ENCODE measurements around the gene UCP3.

UCP3 gene

GRCh38 chr11:73977856-73978519 lies 30.9 kb downstream of the UCP3 start:
- DNase-seq, result no peak

DNA sequence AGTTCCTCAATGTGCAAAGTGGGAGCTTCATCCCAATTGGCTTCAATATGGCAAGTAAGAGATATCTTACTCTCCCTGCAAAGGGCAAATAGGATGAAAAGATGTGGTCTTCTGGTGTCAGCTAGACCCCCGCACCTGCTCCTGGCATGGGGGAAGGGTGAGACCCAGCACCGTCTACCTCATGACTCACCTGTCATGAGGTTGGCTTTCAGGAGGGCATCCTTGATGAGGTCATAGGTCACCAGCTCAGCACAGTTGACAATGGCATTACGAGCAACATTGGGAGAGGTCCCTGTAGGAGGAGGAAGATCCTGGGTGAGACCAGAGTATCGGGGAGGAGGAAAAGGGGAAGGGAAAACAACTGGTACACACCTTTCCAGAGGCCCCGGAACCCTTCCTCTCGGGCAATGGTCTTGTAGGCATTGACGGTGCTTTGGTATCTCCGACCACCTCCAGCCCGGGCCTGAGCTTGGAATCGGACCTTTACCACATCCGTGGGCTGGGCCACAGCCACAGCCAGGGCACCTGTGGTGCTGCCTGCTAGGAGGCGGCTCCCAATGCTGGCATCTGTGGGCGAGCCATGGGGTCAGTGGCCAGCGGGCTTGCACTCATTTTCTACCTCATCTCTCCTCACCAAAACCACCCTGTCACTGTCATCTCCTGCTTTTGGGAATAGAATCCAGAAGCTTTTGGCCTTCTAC lies 32.3 kb downstream of the UCP3 start:
- DNase-seq, result no peak

- no peak for DNase-seq
These were observed 33.5 kb downstream of the UCP3 start for GRCh38 chr11:73975479-73975757.

- DNase-seq, result no peak
These were observed 34.0 kb downstream of the UCP3 start for GRCh38 chr11:73974604-73975478.

GRCh38 chr11:73972620-73973449 lies 36.0 kb downstream of the UCP3 start:
- no peak for DNase-seq

DNA sequence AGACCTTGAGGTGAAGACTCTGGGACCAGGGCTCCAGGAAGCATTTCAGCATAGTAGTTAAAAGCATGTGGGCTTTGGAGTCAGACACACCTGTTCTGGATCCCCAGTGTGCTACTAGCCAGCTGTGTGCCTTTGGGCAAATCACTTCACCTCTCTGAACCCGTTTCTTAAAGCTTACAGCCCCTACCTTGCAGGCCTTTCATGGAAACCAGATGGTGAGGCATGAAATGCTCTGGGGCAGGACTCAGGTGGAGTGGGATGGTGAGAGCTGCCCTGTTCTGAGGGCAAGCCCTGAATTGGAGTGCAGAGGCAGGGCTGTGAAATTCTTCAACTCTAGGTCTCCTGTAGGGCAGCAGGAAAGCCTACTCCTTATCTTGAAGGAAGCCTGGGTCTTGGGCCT lies 36.7 kb downstream of the UCP3 start:
- no peak for DNase-seq

DNA sequence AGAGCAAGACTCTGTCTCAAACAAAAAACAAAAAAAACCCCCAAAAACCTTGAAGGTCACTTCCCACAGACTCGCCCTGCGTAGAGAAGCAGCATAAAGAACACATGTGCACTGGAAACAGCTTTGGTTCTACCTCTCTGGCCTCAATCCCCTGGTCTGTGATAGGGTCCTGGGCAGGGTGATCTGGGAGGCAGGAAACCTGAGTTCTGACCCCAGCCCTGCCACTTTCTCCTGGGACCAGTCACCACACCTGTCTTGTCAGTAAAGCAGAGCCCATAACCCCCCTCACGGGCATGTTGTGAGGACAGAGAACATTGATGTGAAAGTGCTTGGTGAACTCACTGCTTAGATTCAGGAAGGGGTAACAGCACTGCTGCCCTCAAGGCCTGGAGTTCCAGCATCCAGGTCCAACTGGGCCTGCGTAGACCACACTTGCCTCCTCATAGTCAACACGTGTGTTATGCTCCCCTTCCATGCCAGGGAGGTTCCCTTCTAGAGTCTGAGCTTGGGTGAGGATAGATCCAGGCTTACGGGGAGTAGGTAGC lies 37.6 kb downstream of the UCP3 start:
- DNase-seq, result no peak

DNA sequence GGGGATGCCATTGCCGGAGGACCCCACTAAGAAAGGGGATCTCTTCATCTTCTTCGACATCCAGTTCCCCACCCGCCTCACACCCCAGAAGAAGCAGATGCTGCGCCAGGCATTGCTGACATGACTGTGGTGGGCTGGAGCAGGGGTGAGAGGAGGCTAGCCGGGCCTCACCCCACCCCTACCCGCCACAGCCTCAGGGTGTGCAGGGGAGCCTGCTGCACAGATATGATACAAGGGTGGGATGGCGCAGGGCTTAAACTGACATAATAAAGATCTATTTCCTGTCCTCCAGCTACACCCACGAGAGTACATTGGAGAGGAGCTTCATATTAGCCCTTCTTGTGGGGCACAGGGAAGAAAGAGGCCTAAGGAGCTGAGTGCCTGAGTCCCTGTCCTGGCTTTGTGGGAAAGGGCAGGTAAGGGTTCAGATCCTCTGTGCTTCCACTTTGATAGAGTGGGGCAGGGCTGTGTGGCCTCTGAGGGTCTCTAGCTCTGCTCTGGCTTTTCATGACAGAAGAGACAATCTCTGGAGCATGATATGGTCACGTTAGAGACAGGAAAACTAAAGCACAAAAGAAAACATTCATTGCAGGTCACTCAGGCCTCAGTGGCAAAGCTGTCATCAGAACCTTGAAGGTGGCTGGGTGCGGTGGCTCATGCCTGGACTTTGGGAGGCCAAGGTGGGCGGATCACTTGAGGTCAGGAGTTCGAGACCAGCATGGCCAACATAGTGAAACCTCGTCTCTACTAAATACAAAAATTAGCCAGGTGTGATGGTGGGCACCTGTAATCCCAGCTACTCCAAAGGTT lies 38.7 kb downstream of the UCP3 start:
- no peak for DNase-seq

- DNase-seq, result no peak
These were observed 39.8 kb downstream of the UCP3 start for GRCh38 chr11:73969091-73969490.

- DNase-seq, result no peak
These were observed 40.4 kb downstream of the UCP3 start for GRCh38 chr11:73968356-73968966.

- no peak for DNase-seq
These were observed 43.1 kb downstream of the UCP3 start for GRCh38 chr11:73965764-73966121.

- DNase-seq, result peak; percentile 32
These were observed 43.7 kb downstream of the UCP3 start for GRCh38 chr11:73965076-73965763.

DNA sequence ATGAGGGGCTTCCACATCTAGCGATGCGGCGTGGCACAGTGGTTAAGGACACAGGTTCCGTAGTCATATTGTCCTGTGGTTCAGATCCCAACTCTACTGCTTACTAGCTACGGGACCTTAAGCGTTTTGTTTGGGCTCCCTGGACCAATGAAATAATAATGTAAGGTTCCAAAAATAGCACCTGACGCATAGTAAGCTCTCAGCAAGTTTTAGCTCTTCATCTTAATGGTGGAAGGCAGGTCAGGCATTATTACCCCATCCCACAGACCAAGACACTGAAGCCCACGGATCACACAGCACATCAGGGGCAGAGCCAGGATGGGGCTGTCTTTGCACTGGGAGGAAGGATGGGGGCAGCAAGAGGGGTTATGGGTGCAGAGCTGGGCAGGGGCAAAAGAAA lies 45.0 kb downstream of the UCP3 start:
- DNase-seq, result no peak

- no peak for DNase-seq
These were observed 46.7 kb downstream of the UCP3 start for GRCh38 chr11:73962101-73962705.

GRCh38 chr11:73961321-73961720 lies 47.6 kb downstream of the UCP3 start:
- peak; percentile 46 for DNase-seq

- no peak for DNase-seq
These were observed 50.3 kb downstream of the UCP3 start for GRCh38 chr11:73958521-73959141.

DNA sequence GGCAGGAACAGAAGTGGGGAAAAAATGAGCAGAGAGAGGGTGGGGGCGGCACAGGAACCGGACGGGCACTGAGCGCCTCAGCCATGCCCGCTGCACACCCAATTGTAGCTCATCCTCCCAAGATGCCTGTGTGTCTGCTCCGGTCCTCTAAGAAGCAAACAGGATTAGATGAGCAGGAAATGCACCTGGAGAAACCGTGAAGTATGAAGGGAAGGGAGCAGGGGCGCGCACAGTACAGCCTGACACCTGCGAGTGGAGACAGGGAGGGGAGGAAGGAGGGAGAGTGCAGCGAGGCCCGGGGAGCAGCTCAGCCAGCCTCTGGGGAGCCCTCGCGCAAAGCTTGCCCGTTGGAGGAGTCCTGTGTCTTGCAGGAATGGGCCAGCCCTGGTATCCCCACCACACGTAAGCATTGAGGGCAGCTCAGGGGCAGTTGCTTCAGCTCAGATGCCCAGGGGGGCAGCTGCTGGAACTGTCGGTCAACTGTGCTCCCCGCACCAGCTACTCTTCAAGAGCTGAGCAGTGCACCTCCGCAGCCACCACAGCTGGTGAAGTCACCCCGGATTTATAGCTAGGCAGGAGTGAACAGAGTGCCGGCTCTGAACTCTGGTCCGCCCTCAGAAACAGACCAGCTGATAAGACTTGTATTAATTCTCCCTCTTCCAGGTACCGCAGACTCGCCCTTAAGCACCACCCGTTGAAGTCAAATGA lies 51.1 kb downstream of the UCP3 start:
- no peak for DNase-seq

DNA sequence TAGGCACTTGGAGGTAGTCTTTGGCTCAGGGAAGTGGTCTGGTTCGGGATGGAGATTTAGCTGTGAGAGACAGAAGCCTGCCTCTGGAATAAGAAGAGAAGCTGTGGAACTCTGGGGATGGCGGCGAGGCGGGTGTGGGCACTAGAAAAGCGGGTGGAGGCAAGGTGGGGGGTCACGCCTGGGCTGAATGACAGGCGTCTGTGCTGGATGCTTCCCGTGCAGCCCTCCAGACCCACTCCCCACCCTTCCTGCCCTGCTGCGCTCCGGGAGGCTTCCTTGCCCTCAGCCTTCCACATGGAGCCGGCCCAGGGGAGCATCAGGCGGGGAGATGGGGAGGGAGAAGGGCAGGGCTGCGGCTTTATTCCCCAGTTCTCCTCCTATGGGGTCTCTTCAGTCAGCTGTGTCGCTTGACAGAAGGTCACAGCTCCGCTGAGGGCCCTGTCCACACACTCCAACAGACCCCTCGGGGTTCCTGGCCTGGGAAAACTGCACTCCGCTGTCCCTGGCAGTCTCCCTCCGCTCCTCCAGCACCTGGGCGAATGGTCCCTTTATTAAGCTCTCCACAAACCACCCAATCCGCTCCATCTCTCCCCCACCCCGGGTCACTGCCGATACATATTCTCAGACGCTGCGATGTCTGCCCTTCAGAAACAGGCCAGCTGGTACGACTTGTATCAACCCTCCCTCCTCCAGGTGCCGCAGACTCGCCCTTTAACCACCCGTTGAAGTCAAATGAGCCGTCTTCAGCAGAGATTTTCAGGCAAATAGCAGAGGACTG lies 51.8 kb downstream of the UCP3 start:
- no peak for DNase-seq
